NOMO-1 treated with dmso at 0.1 percent for 144 hours (cell line): ENCODE measurements around the gene SLC12A3.
A peak's percentile ranks its signal among the peaks of the same experiment; 100 is the strongest.

ENCODE experiments used
- DNase-seq: peaks from one replicate; lab custom pipeline; 2025; ENCODE audit not compliant: unreplicated experiment; lab: John Stamatoyannopoulos, UW

Gene SLC12A3

DNA sequence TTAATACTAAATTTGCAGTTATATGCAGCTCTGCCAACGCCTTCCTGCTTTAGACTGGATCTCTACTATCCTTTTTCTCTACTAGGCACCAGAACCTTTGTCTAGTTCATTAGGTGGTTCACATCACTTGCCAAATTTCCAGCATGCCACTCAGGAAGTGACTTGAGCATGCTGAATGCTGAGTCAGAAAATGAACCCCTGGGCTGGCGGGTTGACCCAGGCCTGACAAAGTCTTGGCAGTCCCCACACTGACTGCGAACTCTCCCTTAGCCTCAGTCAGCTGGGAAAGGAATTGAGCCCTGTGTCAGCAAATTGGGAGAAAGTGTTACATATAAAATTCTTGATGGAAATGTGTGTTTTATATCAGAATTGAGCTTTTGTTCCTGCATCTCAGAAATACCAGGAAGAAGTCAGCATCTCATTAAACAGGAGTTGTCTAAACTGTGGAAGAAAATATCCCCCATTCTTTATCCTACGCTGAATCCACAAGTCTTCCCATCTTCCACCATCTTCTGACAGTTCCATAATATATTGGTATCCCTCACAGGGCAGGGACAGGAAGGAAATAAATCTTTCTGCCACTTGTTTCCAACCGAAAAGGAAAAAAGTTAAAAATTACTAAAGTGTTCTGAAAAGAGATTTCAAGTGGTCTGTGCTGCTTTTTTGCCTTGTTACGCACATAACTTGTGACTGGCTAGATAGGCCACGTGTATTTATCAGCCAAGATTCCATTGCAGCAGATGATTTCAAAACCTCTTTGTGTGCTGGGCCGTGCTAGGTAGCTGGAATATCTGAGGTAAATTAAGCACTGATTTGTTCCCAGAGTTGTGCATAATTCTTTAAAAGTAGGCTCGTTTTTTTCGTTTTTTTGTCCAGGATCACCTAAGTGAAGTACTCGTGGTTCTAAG, 16.7 kb upstream of the SLC12A3 start:
- no peak for DNase-seq

DNA sequence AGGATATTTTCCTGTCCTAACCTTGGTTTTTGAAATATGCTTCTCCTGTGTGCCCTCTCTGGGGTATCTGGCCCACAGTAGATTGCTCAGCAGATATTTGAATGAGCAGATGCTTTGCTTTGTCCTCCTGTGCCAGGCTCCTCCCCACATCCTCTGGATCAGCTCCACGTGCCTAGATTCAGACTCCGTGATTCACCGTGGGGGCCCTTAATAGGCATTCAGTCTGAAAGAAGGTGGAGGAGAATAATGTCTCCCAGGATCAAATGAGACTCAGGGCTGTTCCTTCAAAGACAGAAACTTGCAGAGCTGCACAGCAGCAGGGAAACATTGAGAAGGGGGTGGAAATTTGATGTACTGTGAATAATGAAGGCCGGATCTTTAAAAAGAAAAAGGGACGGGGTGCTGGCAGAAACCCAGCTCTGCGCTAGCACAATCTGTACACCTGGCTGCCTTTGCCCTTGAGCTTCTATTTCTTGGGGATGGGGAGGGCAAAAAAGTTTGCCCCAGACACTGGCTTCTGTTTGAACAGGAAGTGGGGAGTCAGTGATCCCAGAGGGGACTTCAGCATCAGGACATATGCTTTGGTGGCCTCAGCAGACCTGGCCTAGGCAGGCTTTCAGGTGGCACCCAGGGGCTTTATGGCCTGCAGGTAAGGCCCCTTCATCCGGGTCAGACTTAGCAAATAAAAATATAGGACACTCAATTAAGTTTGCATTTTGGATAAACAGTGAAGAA, 15.9 kb upstream of the SLC12A3 start:
- DNase-seq, result no peak

DNA sequence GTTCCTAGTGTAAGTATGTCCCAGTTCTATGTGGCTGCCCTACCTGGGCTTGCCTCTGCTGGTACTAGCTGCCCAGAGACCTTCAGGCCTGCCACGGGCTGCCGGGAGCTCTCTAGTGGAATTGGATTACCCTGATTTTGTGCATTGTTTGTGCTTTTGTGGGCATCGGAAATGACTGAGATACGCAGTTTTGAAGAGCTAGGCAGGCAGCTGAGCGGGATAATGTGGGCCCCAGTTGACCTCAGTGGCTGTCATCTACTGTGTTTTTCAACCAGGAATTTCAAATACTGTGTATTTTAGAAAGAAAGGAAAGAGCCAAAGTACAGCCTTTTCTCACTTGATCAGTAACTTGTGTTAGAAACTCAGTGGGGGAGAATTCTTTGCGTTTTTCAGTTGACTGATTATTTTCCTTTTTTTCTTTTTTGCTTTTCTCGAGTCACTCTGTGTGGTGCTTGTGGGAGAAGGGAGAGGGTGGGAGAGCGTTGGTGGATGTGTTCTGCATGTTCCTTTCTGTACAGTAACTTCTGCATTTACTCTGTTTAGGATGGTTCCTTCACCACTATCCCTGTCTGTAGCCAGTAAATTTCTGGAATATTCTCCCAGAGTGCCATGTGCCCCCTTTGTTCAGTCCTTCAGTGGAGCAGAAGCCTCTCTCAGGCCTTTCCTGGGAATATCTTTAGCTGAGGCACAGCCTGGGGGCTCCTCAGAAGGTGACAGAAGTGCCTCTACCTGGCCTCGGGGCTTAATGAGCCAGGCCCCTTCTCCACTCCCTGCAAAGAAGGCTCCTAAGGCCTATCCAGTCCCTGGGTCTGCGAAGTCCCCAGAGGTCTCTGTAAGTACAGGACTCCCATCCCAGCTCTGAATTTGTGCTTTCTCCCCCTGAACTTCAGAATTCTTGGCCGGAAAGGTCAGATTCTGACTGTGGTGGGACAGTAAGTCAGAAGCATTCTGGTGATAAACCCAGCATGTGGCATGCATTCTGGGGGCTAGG, 15.0 kb upstream of the SLC12A3 start:
- DNase-seq, result no peak

GRCh38 chr16:56851671-56852400, 13.2 kb upstream of the SLC12A3 start:
- no peak for DNase-seq

DNA sequence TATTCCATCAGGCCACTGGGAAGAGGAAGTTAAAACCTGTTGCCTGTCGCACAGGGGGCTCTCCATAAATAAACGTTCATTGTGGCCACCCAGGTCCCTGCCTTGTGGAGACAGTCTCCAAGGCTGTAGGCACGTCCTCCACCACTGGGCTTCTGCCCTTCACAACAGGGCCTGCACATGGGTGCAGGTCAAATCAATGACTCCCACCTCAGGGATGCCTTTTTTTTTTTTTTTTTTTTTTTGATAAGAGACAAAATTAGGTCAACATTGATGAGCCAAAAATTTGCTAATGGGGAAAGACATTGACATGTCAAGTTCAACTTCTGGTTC, 12.6 kb upstream of the SLC12A3 start:
- DNase-seq, result peak; percentile 46

- no peak for DNase-seq
These were observed 12.0 kb upstream of the SLC12A3 start for GRCh38 chr16:56852968-56853367.

- DNase-seq, result no peak
These were observed 9.8 kb upstream of the SLC12A3 start for GRCh38 chr16:56855201-56855600.

DNA sequence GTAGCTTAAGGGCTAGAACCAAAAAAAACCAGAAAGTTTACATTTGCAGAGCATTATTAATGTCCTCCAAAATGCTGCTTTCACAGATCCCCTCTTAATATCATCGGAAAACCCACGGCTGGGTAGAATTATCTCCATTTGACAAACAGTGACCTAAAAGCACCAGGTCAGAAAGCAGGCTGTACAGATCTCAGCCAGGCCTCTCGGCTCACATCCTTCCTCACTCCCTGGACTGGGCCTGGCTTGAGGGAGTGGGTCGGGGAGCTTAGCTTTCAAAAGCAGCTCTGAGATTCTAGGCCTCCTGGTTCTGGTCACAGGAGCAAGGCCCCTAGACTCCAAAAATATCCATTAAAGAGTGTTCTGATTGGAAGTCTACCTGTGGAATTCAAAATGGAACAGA, 9.1 kb upstream of the SLC12A3 start:
- no peak for DNase-seq

DNA sequence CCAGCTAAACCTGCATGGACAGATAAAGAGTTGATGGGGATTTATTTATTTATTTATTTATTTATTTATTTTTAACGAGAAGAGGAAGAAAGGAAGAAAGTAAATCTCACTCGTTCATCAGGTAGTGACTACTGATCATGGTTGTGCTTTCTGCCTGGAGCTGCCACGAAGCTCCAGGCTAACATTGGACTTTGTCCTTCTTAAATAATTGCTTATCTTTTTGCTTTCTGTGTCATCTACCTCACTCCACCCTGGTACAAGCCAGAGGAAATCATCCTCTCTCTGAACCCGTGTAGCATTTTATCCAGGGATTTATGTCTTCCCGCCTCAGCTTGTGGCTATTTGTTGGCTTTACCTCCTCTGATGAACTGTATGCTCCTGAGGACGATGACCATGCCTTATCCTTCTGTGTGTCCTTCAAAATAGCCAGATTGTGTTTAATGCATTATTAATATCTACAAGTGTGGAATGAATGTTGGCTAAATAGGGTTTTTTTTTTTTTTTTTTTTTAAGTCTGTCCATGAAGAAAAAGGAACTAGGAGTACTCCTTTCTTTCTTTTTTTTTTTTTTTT, 8.0 kb upstream of the SLC12A3 start:
- no peak for DNase-seq

- peak; percentile 11 for DNase-seq
These were observed 6.6 kb upstream of the SLC12A3 start for GRCh38 chr16:56858374-56858773.

DNA sequence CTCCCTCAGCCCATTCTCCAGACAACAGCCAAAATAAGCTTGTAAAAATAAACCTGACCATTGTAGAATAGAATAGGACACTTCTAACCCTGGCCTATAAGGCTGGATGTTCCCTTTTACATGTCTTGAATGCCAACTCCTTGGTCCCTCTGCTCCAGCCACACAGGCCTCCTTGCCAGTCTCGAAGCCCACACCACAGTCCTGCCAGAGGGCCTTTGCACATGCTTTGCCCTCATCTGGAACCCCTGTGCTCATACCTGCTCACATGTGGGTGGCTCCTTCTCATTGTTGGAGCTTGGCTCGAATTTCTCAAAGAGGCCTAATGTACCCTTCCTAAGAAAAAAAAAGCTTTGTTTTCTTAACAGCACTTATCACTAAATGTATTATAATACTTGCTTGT, 5.4 kb upstream of the SLC12A3 start:
- no peak for DNase-seq

DNA sequence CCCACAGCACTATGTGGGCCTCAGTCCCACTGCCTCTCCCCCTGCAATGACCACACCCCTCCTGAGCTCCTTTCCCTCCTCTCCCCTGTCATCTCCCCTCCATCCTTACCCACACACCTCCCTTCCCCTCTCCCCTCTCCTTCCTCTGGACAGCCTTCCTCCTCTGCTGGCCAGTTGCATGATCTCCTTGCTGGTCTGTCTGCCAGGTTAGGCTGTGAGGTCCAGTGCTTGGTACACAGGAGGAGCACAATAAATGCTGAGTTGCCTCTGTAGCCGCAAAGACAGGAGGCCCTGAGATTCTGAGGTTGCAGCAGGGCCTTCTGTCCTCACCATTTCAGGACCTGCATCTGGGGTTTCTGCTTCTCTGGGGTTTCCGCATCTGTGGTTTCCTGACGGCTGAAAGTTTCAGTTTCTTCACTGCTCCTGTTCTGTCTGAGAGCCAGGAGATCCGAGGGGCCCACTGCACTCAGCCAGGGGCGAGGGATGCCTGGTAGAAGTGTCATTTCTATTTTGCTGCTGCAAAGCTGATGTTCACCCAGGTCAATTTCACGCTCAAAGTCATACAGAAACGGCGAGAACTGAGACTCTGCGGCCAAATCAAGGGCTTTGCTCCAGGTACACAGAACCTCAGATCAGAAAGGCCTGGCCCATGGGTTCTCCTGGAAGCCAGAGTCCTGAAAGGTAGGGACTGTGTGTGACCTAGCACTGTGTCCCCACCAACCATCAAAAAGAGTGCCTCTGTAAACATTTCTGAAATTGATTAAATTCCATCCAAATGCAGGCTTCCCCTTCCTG, 4.6 kb upstream of the SLC12A3 start:
- no peak for DNase-seq

DNA sequence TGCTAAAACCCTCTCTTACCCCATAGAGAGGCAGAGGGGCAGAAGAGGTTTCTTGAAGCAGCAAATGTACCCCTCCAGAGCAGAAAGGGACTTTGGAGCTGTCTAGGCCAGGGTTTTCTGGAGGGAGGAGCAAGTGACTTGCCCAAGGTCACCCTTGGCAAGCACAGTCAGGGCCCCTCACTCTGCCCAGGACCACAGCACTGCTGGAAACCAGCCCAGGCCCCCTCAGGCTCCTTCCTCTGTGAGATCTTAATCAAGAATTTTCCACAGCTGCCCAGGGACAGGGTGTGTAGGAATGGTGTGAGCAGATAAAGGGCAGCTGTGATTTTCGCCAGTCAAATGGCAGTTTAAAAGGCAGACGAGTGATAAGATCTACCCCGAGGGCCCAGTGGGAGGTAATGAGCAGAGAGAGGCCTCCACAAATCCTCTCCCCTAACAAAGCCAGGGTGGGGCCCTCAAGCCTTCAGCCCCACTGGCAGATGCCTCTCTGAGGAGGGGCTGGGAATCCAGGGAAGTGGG, 3.9 kb upstream of the SLC12A3 start:
- no peak for DNase-seq

GRCh38 chr16:56861756-56862155, 3.3 kb upstream of the SLC12A3 start:
- no peak for DNase-seq

GRCh38 chr16:56862776-56863175, 2.2 kb upstream of the SLC12A3 start:
- DNase-seq, result no peak

DNA sequence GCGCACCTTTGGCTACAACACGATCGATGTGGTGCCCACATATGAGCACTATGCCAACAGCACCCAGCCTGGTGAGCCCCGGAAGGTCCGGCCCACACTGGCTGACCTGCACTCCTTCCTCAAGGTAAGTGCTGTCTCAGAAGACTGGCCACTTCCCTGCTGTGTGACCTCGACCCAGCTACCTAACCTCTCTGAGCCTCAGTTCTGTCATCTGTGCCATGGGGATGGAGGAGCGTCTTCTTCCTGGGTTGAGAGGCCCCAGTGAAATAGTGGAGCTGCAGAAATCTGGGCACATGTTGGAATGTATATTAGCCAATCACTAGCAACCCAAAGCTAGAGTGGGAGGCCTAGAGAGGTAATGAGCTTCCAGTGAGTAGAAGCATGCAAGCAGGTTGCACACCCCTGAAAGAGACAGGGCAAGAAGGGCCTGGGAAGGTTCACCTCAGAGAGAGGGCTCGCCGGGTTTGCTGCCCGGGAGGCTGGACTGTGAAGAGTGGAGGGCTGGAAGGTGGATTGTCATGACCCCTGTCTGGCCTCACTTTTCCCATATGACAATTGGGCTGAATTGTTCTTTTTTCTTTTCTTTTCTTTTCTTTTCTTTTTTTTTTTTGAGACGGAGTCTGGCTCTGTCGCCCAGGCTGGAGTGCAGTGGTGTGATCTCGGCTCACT, 521 bp downstream of the SLC12A3 start:
- DNase-seq, result no peak

GRCh38 chr16:56866955-56867830, 2.2 kb downstream of the SLC12A3 start:
- DNase-seq, result no peak

DNA sequence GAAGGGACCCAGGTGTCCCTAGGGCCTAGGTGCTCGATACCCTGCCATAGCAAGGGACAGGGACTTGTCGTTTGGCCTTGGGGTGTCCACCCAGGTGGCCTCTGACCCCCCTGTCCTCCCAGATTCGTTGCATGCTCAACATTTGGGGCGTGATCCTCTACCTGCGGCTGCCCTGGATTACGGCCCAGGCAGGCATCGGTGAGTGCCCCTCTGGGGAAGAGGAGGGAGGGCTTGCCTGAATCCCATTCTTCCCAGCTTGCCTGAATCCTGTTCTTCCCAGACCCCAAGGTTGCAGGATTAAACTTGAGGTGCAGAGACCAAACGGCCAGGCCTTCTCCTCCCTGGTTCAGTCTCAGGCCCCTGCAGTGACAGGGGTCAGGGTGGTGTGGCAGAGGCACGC, 3.2 kb downstream of the SLC12A3 start:
- DNase-seq, result no peak
